ENCODE data around the gene MISP. TPM values are rescaled to one million over a fixed set of nuclear protein-coding genes. Genes with fewer than 3 reads are reported as not detected.

The MISP gene
- total and polyA plus RNA-seq, 2 experiments from 2014 or later = 0.27 to 0.28 TPM

DNA sequence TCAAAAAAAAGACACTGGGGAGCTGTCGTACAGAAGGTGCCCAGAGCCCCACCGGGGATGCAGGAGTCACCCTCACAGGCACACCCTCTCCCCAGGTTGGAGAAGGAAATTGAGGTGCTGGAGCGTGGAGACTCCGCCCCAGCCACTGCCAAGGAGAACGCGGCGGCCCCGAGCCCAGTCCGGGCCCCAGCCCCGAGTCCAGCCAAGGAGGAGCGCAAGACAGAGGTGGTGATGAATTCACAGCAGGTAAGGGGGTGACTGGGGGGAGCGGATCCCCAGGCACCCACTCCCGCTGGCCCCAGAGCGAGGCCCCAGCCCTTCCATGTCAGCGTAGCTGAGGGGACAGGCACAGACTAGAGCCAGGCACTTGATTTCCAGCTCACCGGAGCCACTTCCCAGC, 19.9 kb upstream of the MISP start (continued):
- TF ChIP-seq JUNB (IDR thresholded peaks at IDR 0.05; ENCODE audit: unreplicated experiment) (no peak), ZNF331 (CRISPR knock-in tag; IDR thresholded peaks at IDR 0.05; ENCODE audit: low read depth) (no peak), EZH2phosphoT487 (IDR thresholded peaks at IDR 0.05; ENCODE audit: unreplicated experiment) (no peak)
- TF ChIP-seq, protein P1, sequence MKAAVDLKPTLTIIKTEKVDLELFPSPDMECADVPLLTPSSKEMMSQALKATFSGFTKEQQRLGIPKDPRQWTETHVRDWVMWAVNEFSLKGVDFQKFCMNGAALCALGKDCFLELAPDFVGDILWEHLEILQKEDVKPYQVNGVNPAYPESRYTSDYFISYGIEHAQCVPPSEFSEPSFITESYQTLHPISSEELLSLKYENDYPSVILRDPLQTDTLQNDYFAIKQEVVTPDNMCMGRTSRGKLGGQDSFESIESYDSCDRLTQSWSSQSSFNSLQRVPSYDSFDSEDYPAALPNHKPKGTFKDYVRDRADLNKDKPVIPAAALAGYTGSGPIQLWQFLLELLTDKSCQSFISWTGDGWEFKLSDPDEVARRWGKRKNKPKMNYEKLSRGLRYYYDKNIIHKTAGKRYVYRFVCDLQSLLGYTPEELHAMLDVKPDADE (IDR thresholded peaks at IDR 0.05) = no peak

DNA sequence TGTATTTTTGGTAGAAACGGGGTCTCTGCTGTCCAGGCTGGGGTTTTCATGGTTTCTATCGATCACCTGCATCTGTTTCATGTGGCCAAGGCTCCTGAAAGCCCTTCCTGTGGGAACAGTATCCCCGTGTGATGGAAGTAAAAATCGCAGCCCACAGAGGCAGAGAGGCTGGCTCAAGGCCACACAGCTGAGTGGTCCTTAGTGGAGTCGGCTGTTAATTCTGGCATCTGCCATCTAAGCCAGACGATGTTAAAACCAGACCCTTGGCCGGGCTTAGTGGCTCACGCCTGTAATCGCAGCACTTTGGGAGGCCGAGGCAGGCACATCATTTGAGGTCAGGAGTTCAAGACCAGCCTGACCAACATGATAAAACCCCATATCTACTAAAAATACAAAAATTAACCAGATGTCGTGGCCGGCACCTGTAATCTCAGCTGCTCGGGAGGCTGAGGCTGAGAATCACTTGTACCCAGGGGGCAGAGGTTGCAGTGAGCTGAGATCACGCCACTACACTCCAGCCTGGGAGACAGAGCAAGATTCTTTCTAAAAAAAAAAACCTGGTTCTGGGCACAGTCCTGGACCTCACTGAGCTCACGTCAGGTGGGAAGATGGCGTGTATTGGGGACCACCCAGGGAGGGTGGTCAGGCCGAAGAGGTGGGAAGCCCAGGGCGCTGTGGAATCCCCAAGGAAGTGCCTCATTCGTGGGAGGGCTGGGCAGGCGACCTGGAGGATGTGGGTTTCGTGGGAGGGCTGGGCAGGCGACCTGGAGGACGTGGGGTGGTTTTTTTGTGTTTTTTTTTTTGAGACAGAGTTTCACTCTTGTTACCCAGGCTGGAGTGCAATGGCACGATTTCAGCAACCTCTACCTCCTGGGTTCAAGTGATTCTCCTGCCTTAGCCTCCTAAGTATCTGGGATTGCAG, 18.5 kb upstream of the MISP start:
- H3K4me3 ChIP-seq = no peak overlapping the region
- H3K9me3 Mint-ChIP-seq = no peaks in the 10 kb centered on the region; the same call in 2 of the 3 replicates
- H3K9me2 ChIP-seq (ENCODE audit: insufficient read depth) = no peaks in the 10 kb centered on the region
- no peaks in the 10 kb centered on the region for H3F3A ChIP-seq (replicated peaks; ENCODE audit: low read depth)
- H3K27me3 ChIP-seq (ENCODE audit: insufficient read depth) = no peaks in the 10 kb centered on the region
- no peaks in the 10 kb centered on the region; the same call in 1 of the 2 replicates for H4K20me1 ChIP-seq (replicated peaks; ENCODE audit: insufficient read depth)
- H3K27me3 Mint-ChIP-seq (ENCODE audit: insufficient read depth, low read depth, poor library complexity) = peaks cover 3% of the 10 kb centered on the region
- H3K27ac Mint-ChIP-seq = no peak overlapping the region
- no peak overlapping the region for H3K27ac ChIP-seq (ENCODE audit: low read depth)
- no peak overlapping the region for H3K4me2 ChIP-seq
- H2AFZ ChIP-seq = no peak overlapping the region
- DNase-seq (ENCODE audit: low spot score) (no peak), ATAC-seq (no peak)
- H3K4me3 Mint-ChIP-seq = no peak overlapping the region
- H3K36me3 Mint-ChIP-seq (ENCODE audit: low read depth) = no peaks in the 10 kb centered on the region
- H3K79me2 ChIP-seq (replicated peaks; ENCODE audit: insufficient read depth) = no peaks in the 10 kb centered on the region
- H3K4me1 Mint-ChIP-seq = no peaks in the 10 kb centered on the region; the same call in 2 of the 3 replicates
- H3K4me1 ChIP-seq (ENCODE audit: insufficient read depth) = no peaks in the 10 kb centered on the region; the same call in 1 of the 2 replicates
- no peaks in the 10 kb centered on the region; the same call in 1 of the 2 replicates for H3K36me3 ChIP-seq (ENCODE audit: insufficient read depth)
- TF ChIP-seq, protein P2, sequence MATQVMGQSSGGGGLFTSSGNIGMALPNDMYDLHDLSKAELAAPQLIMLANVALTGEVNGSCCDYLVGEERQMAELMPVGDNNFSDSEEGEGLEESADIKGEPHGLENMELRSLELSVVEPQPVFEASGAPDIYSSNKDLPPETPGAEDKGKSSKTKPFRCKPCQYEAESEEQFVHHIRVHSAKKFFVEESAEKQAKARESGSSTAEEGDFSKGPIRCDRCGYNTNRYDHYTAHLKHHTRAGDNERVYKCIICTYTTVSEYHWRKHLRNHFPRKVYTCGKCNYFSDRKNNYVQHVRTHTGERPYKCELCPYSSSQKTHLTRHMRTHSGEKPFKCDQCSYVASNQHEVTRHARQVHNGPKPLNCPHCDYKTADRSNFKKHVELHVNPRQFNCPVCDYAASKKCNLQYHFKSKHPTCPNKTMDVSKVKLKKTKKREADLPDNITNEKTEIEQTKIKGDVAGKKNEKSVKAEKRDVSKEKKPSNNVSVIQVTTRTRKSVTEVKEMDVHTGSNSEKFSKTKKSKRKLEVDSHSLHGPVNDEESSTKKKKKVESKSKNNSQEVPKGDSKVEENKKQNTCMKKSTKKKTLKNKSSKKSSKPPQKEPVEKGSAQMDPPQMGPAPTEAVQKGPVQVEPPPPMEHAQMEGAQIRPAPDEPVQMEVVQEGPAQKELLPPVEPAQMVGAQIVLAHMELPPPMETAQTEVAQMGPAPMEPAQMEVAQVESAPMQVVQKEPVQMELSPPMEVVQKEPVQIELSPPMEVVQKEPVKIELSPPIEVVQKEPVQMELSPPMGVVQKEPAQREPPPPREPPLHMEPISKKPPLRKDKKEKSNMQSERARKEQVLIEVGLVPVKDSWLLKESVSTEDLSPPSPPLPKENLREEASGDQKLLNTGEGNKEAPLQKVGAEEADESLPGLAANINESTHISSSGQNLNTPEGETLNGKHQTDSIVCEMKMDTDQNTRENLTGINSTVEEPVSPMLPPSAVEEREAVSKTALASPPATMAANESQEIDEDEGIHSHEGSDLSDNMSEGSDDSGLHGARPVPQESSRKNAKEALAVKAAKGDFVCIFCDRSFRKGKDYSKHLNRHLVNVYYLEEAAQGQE (IDR thresholded peaks at IDR 0.05; ENCODE audit: unreplicated experiment) = no peak
- no peak for TF ChIP-seq JUNB (IDR thresholded peaks at IDR 0.05; ENCODE audit: unreplicated experiment)
- TF ChIP-seq ZNF114 (CRISPR knock-in tag; IDR thresholded peaks at IDR 0.05) = no peak
- TF ChIP-seq, protein P1 (IDR thresholded peaks at IDR 0.05) = no peak
- no peak for TF ChIP-seq STAT1 (IDR thresholded peaks at IDR 0.05; ENCODE audit: unreplicated experiment)
- TF ChIP-seq CREB1 (CRISPR knock-in tag; IDR thresholded peaks at IDR 0.05; ENCODE audit: low read depth) = no peak
- no peak for TF ChIP-seq ZNF331 (CRISPR knock-in tag; IDR thresholded peaks at IDR 0.05; ENCODE audit: low read depth)
- TF ChIP-seq, protein P3, sequence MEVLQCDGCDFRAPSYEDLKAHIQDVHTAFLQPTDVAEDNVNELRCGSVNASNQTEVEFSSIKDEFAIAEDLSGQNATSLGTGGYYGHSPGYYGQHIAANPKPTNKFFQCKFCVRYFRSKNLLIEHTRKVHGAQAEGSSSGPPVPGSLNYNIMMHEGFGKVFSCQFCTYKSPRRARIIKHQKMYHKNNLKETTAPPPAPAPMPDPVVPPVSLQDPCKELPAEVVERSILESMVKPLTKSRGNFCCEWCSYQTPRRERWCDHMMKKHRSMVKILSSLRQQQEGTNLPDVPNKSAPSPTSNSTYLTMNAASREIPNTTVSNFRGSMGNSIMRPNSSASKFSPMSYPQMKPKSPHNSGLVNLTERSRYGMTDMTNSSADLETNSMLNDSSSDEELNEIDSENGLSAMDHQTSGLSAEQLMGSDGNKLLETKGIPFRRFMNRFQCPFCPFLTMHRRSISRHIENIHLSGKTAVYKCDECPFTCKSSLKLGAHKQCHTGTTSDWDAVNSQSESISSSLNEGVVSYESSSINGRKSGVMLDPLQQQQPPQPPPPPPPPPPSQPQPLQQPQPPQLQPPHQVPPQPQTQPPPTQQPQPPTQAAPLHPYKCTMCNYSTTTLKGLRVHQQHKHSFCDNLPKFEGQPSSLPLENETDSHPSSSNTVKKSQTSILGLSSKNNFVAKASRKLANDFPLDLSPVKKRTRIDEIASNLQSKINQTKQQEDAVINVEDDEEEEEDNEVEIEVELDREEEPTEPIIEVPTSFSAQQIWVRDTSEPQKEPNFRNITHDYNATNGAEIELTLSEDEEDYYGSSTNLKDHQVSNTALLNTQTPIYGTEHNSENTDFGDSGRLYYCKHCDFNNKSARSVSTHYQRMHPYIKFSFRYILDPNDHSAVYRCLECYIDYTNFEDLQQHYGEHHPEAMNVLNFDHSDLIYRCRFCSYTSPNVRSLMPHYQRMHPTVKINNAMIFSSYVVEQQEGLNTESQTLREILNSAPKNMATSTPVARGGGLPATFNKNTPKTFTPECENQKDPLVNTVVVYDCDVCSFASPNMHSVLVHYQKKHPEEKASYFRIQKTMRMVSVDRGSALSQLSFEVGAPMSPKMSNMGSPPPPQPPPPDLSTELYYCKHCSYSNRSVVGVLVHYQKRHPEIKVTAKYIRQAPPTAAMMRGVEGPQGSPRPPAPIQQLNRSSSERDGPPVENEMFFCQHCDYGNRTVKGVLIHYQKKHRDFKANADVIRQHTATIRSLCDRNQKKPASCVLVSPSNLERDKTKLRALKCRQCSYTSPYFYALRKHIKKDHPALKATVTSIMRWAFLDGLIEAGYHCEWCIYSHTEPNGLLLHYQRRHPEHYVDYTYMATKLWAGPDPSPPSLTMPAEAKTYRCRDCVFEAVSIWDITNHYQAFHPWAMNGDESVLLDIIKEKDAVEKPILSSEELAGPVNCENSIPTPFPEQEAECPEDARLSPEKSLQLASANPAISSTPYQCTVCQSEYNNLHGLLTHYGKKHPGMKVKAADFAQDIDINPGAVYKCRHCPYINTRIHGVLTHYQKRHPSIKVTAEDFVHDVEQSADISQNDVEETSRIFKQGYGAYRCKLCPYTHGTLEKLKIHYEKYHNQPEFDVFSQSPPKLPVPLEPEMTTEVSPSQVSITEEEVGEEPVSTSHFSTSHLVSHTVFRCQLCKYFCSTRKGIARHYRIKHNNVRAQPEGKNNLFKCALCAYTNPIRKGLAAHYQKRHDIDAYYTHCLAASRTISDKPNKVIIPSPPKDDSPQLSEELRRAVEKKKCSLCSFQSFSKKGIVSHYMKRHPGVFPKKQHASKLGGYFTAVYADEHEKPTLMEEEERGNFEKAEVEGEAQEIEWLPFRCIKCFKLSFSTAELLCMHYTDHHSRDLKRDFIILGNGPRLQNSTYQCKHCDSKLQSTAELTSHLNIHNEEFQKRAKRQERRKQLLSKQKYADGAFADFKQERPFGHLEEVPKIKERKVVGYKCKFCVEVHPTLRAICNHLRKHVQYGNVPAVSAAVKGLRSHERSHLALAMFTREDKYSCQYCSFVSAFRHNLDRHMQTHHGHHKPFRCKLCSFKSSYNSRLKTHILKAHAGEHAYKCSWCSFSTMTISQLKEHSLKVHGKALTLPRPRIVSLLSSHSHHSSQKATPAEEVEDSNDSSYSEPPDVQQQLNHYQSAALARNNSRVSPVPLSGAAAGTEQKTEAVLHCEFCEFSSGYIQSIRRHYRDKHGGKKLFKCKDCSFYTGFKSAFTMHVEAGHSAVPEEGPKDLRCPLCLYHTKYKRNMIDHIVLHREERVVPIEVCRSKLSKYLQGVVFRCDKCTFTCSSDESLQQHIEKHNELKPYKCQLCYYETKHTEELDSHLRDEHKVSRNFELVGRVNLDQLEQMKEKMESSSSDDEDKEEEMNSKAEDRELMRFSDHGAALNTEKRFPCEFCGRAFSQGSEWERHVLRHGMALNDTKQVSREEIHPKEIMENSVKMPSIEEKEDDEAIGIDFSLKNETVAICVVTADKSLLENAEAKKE (CRISPR knock-in tag; IDR thresholded peaks at IDR 0.05) = no peak
- TF ChIP-seq NANOG (IDR thresholded peaks at IDR 0.05; ENCODE audit: borderline replicate concordance) = no peak
- no peak for TF ChIP-seq POLR2AphosphoS5 (IDR thresholded peaks at IDR 0.05; ENCODE audit: low read depth)
- no peak for TF ChIP-seq EZH2phosphoT487 (IDR thresholded peaks at IDR 0.05; ENCODE audit: unreplicated experiment)
